Measurements from ENCODE around the gene PLEKHG4B.
"Not testable (repeated sequence)": the region's sequence is repeated elsewhere in the genome, so short reads cannot be mapped to it uniquely, and the experiment has no call there.

Gene PLEKHG4B

GRCh38 chr5:206927-207536 lies 115.1 kb downstream of the PLEKHG4B start:
- no peak for DNase-seq

GRCh38 chr5:207599-207998 lies 115.6 kb downstream of the PLEKHG4B start:
- no peak for DNase-seq

- no peak for DNase-seq
These were observed 116.6 kb downstream of the PLEKHG4B start for GRCh38 chr5:208449-209114.

GRCh38 chr5:213803-214395 lies 121.9 kb downstream of the PLEKHG4B start:
- DNase-seq = no peak

GRCh38 chr5:215256-215655 lies 123.3 kb downstream of the PLEKHG4B start:
- not testable (repeated sequence) for DNase-seq

- not testable (repeated sequence) for DNase-seq
These were observed 124.1 kb downstream of the PLEKHG4B start for GRCh38 chr5:216076-216475.

- DNase-seq = peak; percentile 98
These were observed 125.8 kb downstream of the PLEKHG4B start, which contains the start of the genes CCDC127 and SDHA for GRCh38 chr5:217494-218456. Gene CCDC127, minus strand, starts transcription at chr5:218153. Its CDS starts 1,304 bp downstream, at chr5:216849. Gene SDHA, plus strand, starts transcription at chr5:218320. Its CDS starts 36 bp downstream, at chr5:218356.

- DNase-seq = peak; percentile 58
These were observed 126.7 kb downstream of the PLEKHG4B start for GRCh38 chr5:218457-219291.

- DNase-seq = no peak
These were observed 127.5 kb downstream of the PLEKHG4B start for GRCh38 chr5:219460-219863.

- DNase-seq = no peak
These were observed 128.0 kb downstream of the PLEKHG4B start for GRCh38 chr5:219991-220390.

- not testable (repeated sequence) for DNase-seq
These were observed 131.2 kb downstream of the PLEKHG4B start for GRCh38 chr5:222951-223715.

GRCh38 chr5:223791-224190 lies 131.8 kb downstream of the PLEKHG4B start:
- DNase-seq = no peak

GRCh38 chr5:225334-225733 lies 133.4 kb downstream of the PLEKHG4B start:
- no peak for DNase-seq

GRCh38 chr5:227375-227774 lies 135.4 kb downstream of the PLEKHG4B start:
- not testable (repeated sequence) for DNase-seq

- no peak for DNase-seq
These were observed 136.9 kb downstream of the PLEKHG4B start for GRCh38 chr5:228886-229285.

- DNase-seq = no peak
These were observed 138.7 kb downstream of the PLEKHG4B start for GRCh38 chr5:230711-231110.

- no peak for DNase-seq
These were observed 139.7 kb downstream of the PLEKHG4B start for GRCh38 chr5:231661-232060.

- DNase-seq = not testable (repeated sequence)
These were observed 141.5 kb downstream of the PLEKHG4B start for GRCh38 chr5:233426-233825.

GRCh38 chr5:234450-234849 lies 142.5 kb downstream of the PLEKHG4B start:
- no peak for DNase-seq

GRCh38 chr5:235527-235926 lies 143.6 kb downstream of the PLEKHG4B start:
- not testable (repeated sequence) for DNase-seq

- not testable (repeated sequence) for DNase-seq
These were observed 146.0 kb downstream of the PLEKHG4B start for GRCh38 chr5:237931-238330.
